DMS79 treated with DMSO at 0.1 percent for 48 hours (cell line): ENCODE results near the gene TMED7.
"Not testable (repeated sequence)": the region's sequence is repeated elsewhere in the genome, so short reads cannot be mapped to it uniquely, and the experiment has no call there.

Experiments
- DNase-seq: peaks from one replicate; lab custom pipeline; 2025; lab: John Stamatoyannopoulos, UW

Gene TMED7

DNA sequence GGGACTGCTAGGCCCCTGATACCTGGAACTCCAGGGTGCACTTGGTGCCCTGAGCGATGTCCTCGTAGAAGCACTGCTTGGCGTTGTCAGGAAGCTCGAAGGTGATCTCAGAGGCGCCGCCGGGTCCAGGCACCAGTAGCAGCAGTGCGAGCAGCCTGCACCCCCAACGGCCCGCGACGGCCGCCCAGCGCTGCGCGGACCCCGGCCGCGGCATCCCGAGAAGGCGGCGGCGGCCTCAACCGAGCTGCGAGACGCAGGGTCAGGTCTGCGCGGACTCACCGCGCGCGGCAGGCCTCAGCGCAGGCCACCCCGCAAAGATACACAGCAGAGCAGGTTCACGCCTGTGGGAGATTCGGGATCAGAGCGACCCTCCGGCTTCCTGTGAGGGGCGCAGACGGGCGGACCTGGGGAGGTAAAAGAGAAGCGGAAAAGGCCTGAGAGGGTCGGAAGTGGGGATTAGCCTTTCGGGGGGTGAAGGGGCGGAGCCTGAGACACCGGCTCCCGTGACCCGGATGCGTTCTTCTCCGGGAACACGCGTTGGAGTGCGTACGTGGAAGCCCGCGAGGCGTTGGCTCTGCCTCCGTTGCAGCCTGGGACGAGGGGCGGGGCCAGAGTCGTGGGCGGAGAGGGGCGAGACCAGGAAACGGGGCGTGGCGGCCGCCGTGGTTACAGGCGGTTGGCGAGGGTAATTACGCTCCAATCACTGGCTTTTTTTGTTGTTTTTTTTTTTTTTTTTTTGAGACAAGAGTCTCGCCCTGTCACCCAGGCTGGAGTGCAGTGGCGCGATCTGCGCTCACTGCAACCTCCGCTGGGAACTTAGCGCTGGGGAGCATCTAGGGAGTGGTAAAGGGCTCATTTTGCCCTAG, at the start of gene TMED7:
TSS of gene TMED7 (minus strand) at position 458 of the 866 bp plus-strand sequence. CDS start at position 214, 244 bp downstream.
- DNase-seq, result peak; percentile 77

DNA sequence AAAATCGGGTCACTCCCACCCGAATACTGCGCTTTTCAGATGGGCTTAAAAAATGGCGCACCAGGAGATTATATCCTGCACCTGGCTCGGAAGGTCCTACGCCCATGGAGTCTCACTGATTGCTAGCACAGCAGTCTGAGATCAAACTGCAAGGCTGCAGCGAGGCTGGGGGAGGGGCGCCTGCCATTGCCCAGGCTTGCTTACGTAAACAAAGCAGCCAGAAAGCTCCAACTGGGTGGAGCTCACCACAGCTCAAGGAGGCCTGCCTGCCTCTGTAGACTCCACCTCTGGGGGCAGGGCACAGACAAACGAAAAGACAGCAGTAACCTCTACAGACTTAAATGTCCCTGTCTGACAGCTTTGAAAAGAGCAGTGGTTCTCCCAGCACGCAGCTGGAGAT, 48.9 kb upstream of the TMED7 start:
- not testable (repeated sequence) for DNase-seq

DNA sequence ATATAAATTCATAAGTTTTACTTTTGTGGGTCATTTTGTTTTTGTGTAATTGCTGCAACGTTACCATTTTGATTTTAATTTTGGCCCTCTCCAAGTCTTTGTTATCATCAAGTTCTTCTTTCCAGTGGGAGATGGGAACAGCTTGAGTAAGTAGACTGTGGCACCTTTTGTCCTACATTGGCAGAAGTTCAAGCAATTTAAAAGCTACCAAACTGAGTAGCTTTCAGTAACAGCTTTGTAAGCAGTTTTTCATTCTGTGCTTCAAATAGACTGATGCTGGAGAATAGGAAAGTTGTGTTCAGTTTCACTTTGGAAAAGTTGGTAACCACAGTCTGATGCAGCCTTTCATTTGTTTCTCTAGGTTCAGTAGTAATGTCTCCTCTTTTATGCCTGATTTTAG, 47.8 kb upstream of the TMED7 start:
- DNase-seq, result peak; percentile 1

DNA sequence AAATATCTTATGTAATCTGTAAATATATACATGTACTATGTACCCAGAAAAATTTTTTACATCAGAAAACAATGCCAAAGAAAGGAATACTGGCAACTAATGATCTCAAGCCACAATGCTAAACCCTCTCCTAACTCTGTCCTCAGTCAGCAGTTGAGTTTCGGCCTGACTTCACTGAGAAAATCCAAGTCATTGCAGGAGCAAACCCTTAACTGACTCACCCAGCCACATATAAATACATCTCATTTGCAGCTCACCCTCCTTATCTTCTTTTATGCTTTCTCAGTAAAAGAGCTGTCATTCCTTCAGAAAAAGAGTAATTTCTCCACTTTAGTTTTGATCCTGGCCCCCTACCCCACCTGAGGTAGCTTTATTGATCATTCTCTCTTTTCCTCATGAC, 46.1 kb upstream of the TMED7 start:
- DNase-seq, result no peak

DNA sequence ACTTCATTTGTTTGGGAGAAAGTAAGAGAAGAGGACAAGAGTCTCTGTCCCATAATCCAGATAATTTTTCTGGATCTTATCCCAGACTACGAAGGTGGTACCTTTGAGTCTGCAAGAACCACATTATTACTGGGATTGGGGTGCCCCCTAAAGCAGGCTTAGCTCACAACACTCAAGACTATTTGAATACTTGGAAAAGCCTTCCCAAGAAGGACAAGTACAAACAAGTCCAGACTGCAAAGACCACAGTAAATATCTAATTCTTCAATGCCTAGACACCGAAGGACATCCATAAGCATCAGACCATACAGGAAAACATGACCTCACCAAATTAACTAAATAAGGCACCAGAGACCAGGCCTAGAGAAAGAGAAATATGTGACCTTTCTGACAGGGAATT, 40.2 kb upstream of the TMED7 start:
- DNase-seq, result no peak

DNA sequence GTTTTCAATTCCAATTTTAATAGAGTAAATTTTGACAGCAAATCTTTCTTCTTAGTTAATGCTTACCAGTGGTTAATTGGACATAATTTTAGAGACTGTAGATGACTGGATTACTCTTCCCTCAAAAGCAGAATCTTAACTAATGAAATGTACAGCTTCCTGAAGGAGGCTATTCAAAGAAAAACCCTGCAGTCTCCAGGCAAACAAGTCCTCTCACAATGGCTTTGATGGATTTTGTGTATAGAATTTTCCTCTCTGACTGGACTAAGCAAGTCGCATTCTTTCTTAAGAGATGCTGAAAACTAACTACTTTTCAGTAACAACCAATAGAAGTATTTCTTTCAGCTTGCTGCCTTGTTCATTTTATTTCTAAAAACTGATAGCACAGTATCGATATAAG, 35.7 kb upstream of the TMED7 start:
- no peak for DNase-seq

DNA sequence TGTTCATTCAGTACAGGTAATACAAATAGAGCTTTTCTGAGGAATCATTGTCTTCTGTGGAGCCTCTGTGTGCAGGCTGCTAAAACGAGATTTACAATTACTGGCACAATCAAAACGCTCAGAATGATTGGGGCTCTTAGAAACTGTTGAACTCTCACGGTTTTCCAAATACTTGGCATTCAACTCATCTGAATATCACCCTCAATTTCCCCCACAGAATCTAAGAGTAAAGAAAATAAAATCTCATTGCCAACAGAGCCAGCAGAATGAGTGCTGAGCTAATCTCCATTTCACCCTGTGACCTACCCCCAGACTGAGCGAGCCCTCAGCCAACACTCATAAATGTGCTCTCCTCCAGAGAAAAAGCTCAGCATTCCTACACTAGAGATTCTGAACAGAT, 35.3 kb upstream of the TMED7 start:
- DNase-seq, result no peak

DNA sequence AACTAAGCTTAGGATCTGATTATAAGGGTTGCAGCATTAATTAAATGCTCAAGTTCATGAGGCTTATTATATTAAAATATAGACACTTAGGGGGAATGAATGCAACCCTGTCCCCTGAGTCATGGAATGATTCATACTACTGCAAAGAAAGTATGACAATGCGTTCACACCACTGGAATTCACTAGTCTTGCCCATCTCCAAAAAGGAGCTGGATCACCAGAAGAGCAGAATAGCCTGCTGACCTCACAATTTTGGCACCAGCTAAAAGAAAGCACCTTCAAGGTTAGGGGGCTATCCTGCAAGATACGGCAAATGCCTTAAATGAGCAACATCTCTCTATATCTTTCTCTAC, 32.0 kb upstream of the TMED7 start:
- DNase-seq, result no peak

DNA sequence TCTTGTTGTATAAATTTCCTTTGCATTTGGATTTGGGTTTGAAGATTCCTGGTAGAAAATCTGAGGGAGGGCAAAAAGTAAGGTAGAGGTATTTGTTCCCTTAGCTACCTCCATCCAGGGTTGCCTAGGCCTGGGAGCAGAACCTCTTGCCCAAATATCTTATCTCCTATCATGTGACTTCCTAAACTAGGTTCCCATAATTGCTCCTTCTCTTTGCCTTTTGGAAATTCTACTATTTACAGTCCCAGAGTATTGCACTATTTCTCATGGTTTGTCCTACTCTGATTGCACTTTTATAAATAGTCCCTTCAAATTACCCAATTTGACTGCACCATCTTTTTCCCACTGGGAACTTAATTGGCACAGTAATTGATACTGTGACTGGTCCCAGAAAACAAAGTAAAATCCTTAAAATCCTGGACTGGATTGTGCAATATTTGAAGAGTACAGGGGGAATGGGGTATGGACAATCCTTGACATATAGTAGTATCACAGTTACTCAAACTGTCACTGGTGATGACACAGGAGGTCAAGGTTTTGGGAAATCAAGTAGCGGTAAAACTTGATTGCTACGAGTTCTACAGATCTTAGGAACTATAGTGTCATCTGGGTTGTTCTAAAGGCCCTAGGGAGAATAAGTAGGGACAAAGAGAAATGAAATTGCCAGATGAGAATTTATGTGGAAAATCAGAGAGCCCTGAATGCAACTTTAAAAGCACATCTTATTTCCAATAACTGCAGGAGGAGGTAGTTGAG, 31.5 kb upstream of the TMED7 start:
- no peak for DNase-seq

DNA sequence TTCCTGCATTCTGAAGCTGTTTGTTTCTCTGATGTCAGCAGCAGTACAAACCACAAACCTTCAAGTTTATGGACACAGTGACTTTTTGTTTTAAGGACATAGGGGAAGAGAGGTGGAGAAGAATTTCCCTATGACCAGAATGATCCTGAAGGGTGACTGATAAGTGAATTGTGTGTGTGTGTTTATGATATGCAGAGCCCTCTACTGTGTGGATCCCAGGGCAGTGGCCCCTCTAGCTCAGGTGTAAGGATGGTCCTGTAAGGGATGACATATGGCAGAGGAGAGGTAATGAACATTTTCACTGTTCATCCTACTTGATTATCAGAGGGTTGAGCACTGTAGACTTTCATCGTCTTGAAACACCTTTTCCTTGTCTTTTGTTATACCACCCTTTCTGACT, 30.6 kb upstream of the TMED7 start:
- no peak for DNase-seq

DNA sequence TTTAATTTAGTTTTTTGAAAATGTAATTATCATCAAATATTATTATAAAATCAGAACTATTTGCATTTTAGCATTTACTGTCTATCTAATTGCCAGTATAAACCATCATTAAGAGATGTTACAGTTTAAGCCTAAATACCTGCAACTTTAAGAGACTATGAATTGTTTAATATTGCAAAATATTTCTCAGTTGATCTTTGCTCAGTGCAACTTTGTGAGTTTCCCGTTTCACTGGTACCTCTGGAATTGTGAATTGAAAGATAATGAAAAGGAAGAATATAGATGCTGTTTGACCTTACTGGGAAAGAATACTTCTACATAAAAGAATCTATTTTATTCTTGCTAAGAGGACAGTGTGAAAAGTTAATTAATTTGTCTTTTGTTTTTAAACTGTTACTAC, 30.2 kb upstream of the TMED7 start:
- no peak for DNase-seq

DNA sequence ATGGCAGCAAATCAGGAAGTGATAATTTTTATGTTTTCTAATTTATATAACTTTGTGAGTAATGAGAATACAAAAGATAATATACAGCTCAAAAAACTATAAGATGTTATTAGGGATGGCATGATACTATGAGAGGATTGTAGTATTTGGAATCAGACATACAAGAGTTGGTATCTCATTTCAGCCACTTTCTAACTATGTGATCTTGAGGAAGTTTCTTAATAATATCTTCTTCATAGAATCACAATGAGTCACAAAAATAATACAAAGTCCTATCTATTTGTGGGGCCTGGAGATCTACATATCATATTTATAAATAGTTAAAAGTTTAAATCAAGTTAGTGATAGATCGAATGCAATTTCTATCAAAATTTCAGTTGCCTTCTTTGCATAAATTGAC, 23.7 kb upstream of the TMED7 start:
- DNase-seq, result no peak

DNA sequence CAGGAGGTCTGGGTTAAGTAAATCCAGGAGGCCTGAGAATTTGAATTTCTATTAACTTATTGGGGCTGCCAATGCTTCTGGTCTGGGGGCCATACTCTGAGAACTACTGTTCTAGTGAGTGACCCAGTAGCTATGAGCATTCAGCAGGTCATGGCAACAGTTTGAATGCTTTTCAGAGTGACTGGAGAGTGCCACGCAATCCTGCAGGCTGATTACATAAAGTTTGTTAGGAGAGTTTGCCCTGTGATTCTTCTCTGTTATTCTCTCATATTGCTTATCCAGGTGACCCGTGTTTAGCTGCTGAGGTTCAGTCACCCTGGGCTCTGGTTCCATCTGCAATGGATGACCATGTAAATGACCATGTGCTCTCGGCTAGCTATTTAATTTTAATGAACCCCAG, 22.2 kb upstream of the TMED7 start:
- DNase-seq, result no peak

DNA sequence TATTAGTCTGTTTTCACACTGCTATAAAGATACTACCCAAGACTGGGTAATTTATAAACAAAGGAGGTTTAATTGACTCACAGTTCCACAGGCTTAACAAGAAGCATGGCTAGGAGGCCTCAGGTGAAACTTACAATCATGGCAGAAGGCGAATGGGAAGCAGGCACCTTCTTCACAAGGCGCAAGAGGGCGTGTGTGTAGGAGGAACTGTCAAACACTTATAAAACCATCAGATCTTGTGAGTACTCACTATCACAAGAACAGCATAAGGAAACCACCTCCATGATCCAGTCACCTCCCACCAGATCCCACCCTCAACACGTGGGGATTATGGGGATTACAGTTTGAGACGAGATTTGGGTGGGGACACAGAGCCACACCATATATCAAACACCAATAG, 19.6 kb upstream of the TMED7 start:
- not testable (repeated sequence) for DNase-seq

DNA sequence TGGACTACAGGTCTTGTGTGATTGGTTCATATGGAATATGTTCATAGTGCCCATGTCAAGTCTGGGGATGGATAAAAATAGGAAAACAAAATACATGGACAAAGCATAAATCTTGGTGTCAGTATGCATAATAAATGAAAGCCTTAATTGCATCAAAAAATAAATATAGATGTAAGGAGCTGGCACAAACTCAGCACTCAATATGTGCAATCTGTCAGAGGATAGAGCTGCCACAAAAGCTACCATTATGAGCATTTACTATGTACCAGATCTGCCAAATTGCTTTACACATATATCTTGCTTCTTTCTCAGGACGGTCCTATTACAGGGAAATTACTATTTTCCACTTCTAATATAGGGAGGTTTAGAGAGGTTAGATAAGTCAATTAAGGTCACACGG, 18.2 kb upstream of the TMED7 start:
- DNase-seq, result no peak

DNA sequence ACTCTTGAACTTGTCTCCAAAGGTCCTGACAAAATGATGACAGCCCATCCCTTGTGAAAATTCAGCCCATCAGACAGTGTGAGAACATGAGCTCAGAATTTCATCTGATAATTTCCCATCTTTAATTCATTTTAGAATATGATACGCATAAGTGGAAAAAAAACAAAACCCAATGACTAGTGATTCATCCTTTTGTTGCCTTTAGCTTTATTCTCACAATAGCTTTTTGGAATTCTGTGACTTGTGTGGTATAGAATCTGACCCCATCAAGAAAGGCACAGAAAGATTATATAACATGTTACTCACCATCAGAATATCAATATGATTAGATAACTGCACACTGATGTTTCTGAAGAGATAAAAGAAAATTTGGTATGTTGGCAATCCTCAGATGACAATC, 16.1 kb upstream of the TMED7 start:
- DNase-seq, result no peak

DNA sequence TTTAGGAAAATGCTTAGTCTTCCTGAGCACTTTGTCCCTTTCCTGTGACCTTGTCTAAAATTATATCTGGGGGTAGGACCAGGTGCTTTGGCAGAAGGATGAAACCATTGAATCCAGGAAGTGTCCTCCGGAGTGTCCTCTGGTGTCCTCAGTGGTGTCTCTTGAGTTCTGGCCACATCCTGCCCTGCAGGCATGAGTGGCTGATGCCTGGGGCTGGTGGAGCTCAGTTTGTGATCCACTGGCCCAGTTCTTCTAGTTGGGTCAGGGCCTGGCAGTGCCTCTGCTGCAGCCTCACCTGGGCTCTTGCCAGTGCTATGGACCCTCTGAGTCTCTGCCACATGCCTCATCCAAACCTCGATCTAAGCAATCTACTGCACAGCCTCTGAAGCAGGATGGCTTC, 14.4 kb upstream of the TMED7 start:
- DNase-seq, result no peak

DNA sequence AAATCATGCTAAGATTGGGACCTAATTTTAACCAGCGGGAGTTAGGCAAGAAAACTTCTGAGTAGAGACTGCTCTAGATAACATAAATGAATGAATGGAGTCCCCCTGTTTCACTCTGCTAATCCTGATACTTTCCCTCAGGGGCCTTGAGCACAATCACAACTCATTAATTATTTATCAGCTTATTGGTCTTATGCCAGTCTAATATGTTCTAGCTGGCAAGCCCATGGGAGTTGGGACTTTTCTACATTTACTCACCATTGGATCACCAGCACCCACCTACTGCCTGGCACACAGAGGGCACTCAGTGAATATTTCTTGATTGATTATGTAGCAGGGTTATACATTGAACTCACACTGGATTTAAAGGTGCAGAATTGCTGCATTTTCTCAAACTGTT, 13.5 kb upstream of the TMED7 start:
- no peak for DNase-seq

DNA sequence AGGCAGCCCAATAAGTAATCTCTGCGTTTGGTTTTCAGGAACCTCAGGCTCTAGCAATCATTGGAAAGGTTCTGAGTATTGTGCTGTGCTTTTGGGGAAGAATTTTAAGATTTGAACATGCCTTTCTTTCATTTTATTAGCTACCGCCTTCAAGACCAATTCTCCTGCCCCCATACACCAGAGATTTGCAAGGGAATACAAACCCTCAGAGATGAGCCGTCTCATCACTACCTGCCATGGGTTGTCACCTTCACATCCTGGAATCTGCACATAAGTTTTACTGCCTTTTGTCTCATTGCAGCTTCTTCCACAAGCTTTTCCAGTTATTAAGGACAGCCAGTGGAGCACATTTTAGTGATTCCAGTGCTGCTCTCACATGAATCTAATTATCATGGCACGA, 11.7 kb upstream of the TMED7 start:
- no peak for DNase-seq

DNA sequence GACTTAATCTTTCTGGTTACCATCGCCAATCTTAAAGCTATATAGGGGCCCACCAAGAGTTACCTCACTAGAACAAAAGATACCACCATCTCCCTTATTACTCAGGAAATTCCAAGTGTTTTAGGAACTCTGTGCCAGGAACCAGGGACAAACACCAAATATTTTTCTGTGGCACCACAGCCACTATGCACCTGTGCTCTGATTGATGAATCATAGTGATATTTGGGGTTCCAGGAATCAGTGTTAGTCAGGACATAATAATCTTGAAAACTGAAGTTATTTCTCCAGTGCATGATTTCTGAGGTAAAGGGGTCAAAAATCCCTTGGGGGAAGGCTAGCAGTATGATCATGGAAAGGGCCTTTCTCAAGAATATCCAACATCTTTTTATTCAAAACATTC, 10.2 kb upstream of the TMED7 start:
- DNase-seq, result no peak

DNA sequence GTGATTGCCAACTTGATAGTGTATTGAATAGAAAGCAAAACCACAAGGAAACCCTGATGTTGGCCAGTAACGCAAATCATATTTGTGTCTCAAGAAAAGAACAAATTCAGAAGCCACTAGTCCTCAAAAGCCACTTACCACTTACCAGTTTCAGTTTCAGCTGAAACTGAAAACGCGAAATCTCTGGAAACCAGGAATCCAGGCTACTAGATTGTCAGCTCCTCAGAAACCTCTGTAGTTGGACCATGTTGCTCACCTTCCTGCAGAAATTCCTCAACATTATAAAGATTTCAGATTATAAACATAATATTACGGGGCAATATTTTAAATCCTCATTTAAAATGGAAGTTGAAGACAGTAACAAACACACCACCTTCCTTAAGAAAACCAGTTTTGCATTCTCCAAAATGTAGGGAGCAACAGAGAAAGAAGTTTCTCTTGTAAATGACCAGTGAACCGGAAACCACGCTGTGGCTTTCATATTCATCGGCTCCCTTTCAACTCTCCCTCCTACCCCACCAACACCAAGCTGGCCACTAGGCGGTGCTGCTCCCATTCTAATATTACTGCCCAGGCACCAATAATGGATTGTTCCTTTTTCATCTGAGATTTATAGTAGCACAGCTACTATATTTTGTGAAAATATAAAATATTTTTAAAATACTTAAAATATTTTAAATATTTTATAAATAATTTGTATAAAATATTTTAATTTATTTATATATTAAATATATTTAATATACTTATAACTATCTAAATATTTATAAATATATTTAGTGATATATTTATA, 8.7 kb upstream of the TMED7 start:
- peak; percentile 78 for DNase-seq

DNA sequence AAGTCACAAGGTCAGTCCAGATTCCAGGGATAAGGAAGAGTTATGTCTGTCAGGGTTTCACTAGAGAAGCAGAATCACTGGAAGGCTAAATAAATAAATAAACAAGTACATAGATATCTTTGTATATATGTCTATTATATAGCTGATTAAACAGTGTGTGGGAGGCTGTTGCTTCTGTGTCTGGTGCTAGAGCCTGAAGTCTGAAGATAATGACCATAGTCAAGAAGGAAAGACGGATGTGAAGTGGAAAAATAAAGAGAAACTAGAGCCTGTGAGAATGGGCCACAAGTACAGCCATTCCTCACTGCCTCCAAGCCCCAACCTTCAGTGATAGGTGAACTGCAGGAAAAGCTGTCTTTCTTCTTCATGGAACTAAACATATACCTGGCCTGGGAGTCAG, 4.1 kb upstream of the TMED7 start:
- no peak for DNase-seq
